Neural cell (in vitro differentiated cells): ENCODE measurements around the gene SERPINH1. TPM values are rescaled to one million over a fixed set of nuclear protein-coding genes. Genes with fewer than 3 reads are reported as not detected.

Source experiments
- H2AFZ ChIP-seq: fragments of 200-600, 300-800 bp; sonication (generic), shearing (Covaris generic); 2 replicates; pipeline ENCODE4 v1.6.0; 2014; ENCODE audit warnings: low read depth, mild to moderate bottlenecking, antibody characterized with exemption, low read length, moderate library complexity
- H3F3A ChIP-seq: fragments of 200-600 bp; shearing (Covaris generic); 2 replicates; pipeline ENCODE4 v1.6.1; 2016; ENCODE audit warnings: mild to moderate bottlenecking, moderate library complexity, mixed read lengths, antibody characterized with exemption, low read length; ENCODE audit not compliant: insufficient read depth, poor library complexity, severe bottlenecking
- H3K27ac ChIP-seq: fragments of 200-600, 300-800 bp; sonication (generic), shearing (Covaris generic); 2 replicates; pipeline ENCODE4 v1.5.1; 2014; ENCODE audit warnings: mild to moderate bottlenecking, low read length, moderate library complexity
- H3K27me3 ChIP-seq: fragments of 300-800, 200-600 bp; sonication (generic), shearing (Covaris generic); 2 replicates; pipeline ENCODE4 v1.6.0; 2014; ENCODE audit warnings: mild to moderate bottlenecking, low read depth, low read length, moderate library complexity; ENCODE audit not compliant: insufficient read depth
- H3K36me3 ChIP-seq: fragments of 300-800, 200-600 bp; sonication (generic), shearing (Covaris generic); 2 replicates; pipeline ENCODE4 v1.5.1; 2014; ENCODE audit warnings: mild to moderate bottlenecking, antibody characterized with exemption, low read length, moderate library complexity; ENCODE audit not compliant: insufficient read depth
- H3K4me2 ChIP-seq: fragments of 300-800, 200-600 bp; sonication (generic), shearing (Covaris generic); 2 replicates; pipeline ENCODE4 v1.6.0; 2014; ENCODE audit warnings: mild to moderate bottlenecking, low read length
- H3K4me3 ChIP-seq: fragments of 300-800, 200-600 bp; sonication (generic), shearing (Covaris generic); 2 replicates; pipeline ENCODE4 v1.5.1; 2014; ENCODE audit warnings: mild to moderate bottlenecking, low read length, moderate library complexity
- H3K79me2 ChIP-seq: fragments of 200-600 bp; shearing (Covaris generic); replicated peaks from 2 replicates; pipeline ENCODE4 v1.6.0; 2014; ENCODE audit warnings: mild to moderate bottlenecking, low read length, moderate library complexity; ENCODE audit not compliant: insufficient read depth
- H3K9ac ChIP-seq: fragments of 300-800, 200-600 bp; sonication (generic), shearing (Covaris generic); 2 replicates; pipeline ENCODE4 v1.6.1; 2016; ENCODE audit warnings: mild to moderate bottlenecking, low read length, mixed read lengths
- H3K9me2 ChIP-seq: fragments of 200-600 bp; shearing (Covaris generic); 2 replicates; pipeline ENCODE4 v1.6.1; 2016; ENCODE audit warnings: mild to moderate bottlenecking, low read length, mixed read lengths; ENCODE audit not compliant: insufficient read depth
- H3K9me3 ChIP-seq: fragments of 200-600, 300-800 bp; sonication (generic), shearing (Covaris generic); 2 replicates; pipeline ENCODE4 v1.6.1; 2016; ENCODE audit warnings: mild to moderate bottlenecking, mixed run types, low read length, moderate library complexity, mixed read lengths
- H4K20me1 ChIP-seq: fragments of 200-600 bp; shearing (Covaris generic); 2 replicates; pipeline ENCODE4 v1.6.1; 2016; ENCODE audit warnings: mild to moderate bottlenecking, mixed run types; ENCODE audit not compliant: insufficient read depth
- EP300 ChIP-seq: fragments of 450-650 bp; conservative IDR thresholded peaks from 2 replicates; pipeline ENCODE4 v1.6.1; 2014; ENCODE audit warnings: antibody characterized with exemption, mild to moderate bottlenecking, moderate library complexity; ENCODE audit not compliant: poor library complexity, severe bottlenecking
- EZH2 ChIP-seq: fragments of 200-600, 300-800 bp; shearing (Covaris generic), sonication (generic); IDR thresholded peaks from 2 replicates; pipeline ENCODE4 v1.6.1; 2014; ENCODE audit warnings: antibody characterized with exemption, low read length, borderline replicate concordance, mild to moderate bottlenecking; ENCODE audit not compliant: insufficient read depth, poor library complexity, severe bottlenecking
- MXI1 ChIP-seq: fragments of 450-650 bp; conservative IDR thresholded peaks from 2 replicates; pipeline ENCODE4 v1.6.1; 2014; ENCODE audit warnings: antibody characterized with exemption, mild to moderate bottlenecking; ENCODE audit not compliant: poor library complexity, severe bottlenecking
- POLR2AphosphoS5 ChIP-seq: IDR thresholded peaks from 2 replicates; pipeline ENCODE4 v1.6.1; 2012
- RAD21 ChIP-seq: fragments of 450-650 bp; conservative IDR thresholded peaks from 2 replicates; pipeline ENCODE4 v1.6.1; 2014; ENCODE audit warnings: antibody characterized with exemption, mild to moderate bottlenecking, moderate library complexity
- SMC3 ChIP-seq: fragments of 450-650 bp; conservative IDR thresholded peaks from 2 replicates; pipeline ENCODE4 v1.6.1; 2014; ENCODE audit warnings: antibody characterized with exemption, mild to moderate bottlenecking, moderate library complexity; ENCODE audit not compliant: poor library complexity
- TAF1 ChIP-seq: IDR thresholded peaks from 2 replicates; pipeline ENCODE4 v1.6.1; 2012; ENCODE audit warnings: low read depth
- polyA plus RNA-seq: library from polyadenylated mRNA; depleted of rRNA; stranded (reverse); fragments of >200 nt; gene quantifications from 2 replicates; pipeline ENCODE4 v1.2.3, GENCODE V29; 2014
- TF ChIP-seq, protein P1 (sequence below): IDR thresholded peaks from 2 replicates; pipeline ENCODE4 v1.6.1; 2012; ENCODE audit warnings: borderline replicate concordance
- TF ChIP-seq, protein P2 (sequence below): fragments of 450-650 bp; IDR thresholded peaks from 2 replicates; pipeline ENCODE4 v1.5.1; 2014; ENCODE audit warnings: antibody characterized with exemption, mild to moderate bottlenecking, moderate library complexity; ENCODE audit not compliant: poor library complexity, severe bottlenecking

The SERPINH1 gene
- polyA plus RNA-seq, 1 donor from 2014 or later, result 16.1 TPM

DNA sequence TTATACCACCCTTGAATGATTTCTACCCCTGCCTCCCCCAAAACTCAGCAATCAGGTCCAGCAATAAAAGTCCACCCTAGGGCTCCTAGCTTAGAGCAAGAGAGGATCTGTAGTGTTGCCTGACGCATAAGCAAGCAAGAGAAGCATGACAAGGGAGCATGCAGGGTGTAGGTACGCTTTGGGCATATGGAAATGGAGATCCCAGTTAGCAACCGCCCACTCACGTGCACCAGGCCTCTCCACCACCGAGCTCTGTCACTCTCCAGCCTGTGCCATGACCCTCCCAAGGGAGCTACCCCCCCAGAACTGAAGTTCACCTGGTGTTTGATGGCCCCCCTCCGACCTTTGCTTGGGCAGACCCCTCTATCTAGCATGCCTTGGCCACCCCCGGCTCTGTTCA is 39.4 kb downstream of the SERPINH1 start:
- Histone ChIP-seq H3K27ac (no peak overlapping the region), H3K4me3 (no peak overlapping the region), H3K79me2 (peaks cover 3% of the 10 kb centered on the region), H3K9me2 (no peaks in the 10 kb centered on the region), H3K36me3 (peaks cover 4% of the 10 kb centered on the region), H3K27me3 (no peaks in the 10 kb centered on the region), H4K20me1 (no peaks in the 10 kb centered on the region), H3K9me3 (no peaks in the 10 kb centered on the region), H3K9ac (no peak overlapping the region), H3F3A (no peaks in the 10 kb centered on the region), H2AFZ (no peak overlapping the region), H3K4me2 (no peak overlapping the region)
- TF ChIP-seq RAD21 (no peak), EP300 (no peak), SMC3 (no peak), MXI1 (no peak), EZH2 (no peak), POLR2AphosphoS5 (no peak), TAF1 (no peak)
- TF ChIP-seq, protein P1, sequence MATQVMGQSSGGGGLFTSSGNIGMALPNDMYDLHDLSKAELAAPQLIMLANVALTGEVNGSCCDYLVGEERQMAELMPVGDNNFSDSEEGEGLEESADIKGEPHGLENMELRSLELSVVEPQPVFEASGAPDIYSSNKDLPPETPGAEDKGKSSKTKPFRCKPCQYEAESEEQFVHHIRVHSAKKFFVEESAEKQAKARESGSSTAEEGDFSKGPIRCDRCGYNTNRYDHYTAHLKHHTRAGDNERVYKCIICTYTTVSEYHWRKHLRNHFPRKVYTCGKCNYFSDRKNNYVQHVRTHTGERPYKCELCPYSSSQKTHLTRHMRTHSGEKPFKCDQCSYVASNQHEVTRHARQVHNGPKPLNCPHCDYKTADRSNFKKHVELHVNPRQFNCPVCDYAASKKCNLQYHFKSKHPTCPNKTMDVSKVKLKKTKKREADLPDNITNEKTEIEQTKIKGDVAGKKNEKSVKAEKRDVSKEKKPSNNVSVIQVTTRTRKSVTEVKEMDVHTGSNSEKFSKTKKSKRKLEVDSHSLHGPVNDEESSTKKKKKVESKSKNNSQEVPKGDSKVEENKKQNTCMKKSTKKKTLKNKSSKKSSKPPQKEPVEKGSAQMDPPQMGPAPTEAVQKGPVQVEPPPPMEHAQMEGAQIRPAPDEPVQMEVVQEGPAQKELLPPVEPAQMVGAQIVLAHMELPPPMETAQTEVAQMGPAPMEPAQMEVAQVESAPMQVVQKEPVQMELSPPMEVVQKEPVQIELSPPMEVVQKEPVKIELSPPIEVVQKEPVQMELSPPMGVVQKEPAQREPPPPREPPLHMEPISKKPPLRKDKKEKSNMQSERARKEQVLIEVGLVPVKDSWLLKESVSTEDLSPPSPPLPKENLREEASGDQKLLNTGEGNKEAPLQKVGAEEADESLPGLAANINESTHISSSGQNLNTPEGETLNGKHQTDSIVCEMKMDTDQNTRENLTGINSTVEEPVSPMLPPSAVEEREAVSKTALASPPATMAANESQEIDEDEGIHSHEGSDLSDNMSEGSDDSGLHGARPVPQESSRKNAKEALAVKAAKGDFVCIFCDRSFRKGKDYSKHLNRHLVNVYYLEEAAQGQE, result no peak
- TF ChIP-seq, protein P2, sequence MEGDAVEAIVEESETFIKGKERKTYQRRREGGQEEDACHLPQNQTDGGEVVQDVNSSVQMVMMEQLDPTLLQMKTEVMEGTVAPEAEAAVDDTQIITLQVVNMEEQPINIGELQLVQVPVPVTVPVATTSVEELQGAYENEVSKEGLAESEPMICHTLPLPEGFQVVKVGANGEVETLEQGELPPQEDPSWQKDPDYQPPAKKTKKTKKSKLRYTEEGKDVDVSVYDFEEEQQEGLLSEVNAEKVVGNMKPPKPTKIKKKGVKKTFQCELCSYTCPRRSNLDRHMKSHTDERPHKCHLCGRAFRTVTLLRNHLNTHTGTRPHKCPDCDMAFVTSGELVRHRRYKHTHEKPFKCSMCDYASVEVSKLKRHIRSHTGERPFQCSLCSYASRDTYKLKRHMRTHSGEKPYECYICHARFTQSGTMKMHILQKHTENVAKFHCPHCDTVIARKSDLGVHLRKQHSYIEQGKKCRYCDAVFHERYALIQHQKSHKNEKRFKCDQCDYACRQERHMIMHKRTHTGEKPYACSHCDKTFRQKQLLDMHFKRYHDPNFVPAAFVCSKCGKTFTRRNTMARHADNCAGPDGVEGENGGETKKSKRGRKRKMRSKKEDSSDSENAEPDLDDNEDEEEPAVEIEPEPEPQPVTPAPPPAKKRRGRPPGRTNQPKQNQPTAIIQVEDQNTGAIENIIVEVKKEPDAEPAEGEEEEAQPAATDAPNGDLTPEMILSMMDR, result no peak

DNA sequence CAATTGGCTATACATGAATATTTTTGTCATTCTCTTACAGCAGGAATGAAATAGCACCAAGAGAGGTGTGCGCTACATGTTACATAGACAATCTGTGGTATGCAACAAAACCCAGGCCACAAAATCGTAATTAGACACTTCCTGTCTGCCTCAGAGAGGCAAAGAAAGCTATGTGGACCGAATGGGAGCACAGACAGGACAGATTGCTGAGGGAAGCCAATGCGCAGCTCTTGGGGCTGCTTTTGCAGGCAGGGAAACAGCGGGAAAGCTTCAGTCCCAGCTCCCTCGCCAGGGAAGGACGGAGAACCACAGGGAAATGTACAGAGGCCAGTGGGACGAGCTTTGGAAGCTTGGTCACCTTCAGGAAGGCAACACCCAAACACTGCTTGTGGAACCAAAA is 40.9 kb downstream of the SERPINH1 start:
- Histone ChIP-seq H3K9me3 (no peaks in the 10 kb centered on the region), H3K4me3 (no peak overlapping the region), H2AFZ (no peak overlapping the region), H3K36me3 (peaks cover 11% of the 10 kb centered on the region), H3K79me2 (no peaks in the 10 kb centered on the region), H4K20me1 (no peaks in the 10 kb centered on the region), H3K9ac (no peak overlapping the region), H3K27ac (no peak overlapping the region), H3F3A (no peaks in the 10 kb centered on the region), H3K4me2 (no peak overlapping the region), H3K27me3 (no peaks in the 10 kb centered on the region), H3K9me2 (no peaks in the 10 kb centered on the region)
- TF ChIP-seq EZH2, result no peak
- TF ChIP-seq, protein P2, result no peak
- TF ChIP-seq RAD21, result no peak
- no peak for TF ChIP-seq EP300
- no peak for TF ChIP-seq TAF1
- TF ChIP-seq, protein P1, result no peak
- TF ChIP-seq POLR2AphosphoS5, result no peak
- no peak for TF ChIP-seq MXI1
- no peak for TF ChIP-seq SMC3
